DMS 273 (cell line): ENCODE measurements around the gene XRCC3.

ENCODE experiments used
- DNase-seq: peaks from one replicate; lab custom pipeline; 2025; ENCODE audit not compliant: unreplicated experiment; lab: John Stamatoyannopoulos, UW

Gene XRCC3

DNA sequence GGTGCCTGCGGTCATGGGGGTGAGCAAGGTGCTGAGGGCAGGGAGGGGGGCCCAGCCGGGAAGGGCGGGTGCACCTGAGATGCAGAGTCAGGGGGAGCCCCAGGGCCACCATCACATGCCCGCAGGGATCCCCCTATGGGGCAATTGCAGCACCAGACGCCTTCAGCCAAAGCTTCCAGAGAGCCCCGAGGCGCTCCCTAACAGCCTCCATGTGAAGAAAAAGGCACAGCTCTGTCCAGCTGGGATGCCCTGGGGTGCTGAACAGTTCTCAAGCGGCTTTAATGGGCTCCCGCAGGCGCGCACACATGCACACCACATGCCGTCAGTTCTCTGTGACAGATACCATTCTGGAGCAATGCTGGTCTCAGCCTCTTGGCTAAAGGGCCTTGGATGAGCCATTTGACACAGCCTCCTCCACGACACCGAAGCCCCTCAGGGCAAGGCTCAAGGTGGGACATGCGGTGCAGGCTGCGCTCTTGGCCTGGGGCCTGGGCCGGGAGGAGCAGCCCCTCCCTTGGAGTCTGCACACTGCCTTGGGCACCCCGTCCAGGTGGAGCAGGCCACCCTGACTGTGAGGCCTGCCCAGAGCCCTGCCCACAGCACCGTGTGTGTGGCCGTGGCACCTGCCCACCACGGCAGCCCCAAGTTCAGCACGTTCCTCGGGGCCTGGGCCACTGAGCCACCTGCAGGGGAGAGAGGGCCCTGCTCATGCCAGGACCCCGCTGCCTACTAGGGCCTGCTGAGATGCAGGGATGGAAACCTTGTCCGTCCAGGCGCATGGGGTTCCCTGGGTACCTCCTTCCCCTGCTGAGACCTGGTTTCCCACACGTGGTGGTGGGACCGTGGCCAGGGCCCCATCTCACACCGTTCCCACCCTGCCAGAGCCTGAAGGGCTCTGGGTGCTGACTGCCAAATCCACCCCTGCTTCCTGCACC, 7.7 kb downstream of the XRCC3 start:
- DNase-seq: no peak

DNA sequence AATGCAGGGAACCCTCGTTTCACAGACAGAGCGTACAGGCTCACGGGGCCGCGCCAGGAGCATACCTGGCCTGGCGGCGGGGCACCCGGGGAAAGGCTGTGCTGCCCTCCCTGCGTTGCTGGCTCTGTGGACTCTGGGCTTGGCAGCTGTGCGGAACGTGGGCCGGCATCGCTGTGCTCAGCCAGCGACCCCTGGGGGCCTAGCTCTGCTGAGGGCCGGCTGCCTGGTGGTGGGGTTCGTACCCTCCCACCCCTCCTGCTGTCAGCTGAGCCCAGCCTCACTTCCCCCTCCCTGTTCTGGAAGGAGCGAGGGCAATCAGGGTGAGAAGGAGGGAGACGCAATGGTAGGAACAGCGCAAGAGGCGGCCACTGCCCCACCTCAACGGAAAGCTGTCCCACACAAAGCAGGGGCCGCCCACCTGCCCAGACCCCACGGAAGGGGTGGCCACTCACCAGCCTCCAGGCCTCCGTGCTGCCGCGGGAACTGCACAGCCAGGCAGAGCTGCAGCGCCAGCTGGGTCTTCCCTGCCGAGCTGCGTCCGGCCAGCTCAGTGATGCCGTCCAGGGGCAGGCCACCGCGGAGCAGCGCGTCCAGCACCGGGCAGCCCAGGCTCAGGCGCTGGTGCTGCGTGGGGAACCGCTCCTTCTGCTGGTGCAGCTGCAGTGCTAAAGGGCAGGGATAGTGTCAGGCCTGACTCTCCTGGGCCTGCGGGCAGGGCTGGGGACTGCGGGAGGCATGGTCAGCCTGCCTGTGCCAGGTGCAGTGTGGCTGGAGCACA, 8.5 kb downstream of the XRCC3 start:
- no peak for DNase-seq

DNA sequence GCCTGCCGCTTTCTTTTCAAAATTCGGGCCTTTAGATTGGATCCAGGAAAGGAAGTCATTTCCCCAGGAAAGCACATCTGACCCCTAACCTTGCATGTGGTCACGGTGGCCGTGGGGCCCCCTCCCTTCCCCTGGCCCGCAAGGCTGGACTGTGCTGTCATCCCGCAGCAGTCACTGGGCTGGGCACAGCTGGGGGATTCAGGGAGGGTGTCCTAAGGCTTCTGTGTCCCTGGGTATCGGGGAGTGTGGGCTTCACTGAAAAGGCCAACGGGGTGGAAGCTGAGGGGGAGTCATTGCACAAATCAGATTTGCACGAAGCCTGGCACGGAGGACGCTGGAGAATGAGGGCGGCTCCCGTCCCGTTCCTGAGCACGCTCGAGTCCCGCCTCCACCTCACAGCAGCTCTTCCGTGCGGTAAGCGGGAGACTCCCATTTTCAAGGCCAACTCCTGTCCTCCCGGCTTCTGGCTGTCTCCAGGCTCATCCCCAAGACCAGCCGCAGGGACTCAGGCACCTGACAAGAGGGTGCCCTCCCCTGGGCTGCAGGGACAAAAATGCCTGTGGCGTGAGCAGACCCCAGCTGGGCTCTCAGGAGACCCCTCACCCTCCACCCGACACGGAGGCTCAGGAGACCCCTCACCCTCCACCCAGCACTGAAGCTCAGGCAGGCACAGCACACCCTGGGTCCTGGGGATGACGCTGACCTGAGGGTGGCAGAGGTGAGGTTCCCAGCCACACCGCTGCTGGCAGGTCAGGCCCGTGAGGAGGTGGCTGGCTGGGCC, 9.6 kb downstream of the XRCC3 start:
- DNase-seq: no peak

DNA sequence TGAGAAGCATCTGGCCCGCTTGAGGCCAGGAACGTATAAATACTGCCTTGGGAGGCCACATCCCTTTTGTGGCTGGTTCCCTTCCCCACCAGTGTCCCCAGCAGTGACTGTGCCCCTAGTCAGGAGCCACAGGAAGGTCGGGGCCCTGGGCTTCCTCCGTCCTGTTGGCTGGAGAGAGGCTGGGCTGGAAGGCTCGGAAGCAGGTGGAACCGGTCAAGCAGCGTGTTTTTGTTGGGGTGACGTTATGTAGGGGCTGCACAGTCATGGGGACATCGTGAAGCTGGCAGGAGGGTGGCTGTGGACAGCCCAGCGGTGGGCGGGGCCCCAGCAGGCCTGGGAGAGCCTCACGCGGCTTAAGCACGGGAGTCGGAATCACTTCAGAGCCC, 10.1 kb downstream of the XRCC3 start:
- DNase-seq: no peak

DNA sequence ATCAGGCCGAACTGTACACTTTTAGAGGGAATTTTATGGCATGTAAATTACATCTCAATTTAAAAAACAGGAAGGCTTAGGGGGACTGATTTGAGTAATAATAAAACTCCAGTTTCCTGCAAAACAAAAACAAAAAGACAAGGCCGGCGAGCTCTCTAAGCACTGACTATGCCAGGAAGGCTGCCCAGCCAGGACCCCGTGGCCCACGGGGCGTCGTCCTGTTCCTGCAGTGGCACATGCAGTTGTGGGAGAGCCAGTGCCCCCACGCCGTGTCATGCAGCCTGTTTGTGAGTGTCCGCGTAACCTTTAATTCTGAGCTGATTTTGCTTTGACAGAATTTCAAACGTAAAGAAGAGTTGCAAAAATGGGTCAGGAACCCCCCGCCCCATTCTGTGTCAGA, 10.5 kb downstream of the XRCC3 start:
- DNase-seq: no peak

DNA sequence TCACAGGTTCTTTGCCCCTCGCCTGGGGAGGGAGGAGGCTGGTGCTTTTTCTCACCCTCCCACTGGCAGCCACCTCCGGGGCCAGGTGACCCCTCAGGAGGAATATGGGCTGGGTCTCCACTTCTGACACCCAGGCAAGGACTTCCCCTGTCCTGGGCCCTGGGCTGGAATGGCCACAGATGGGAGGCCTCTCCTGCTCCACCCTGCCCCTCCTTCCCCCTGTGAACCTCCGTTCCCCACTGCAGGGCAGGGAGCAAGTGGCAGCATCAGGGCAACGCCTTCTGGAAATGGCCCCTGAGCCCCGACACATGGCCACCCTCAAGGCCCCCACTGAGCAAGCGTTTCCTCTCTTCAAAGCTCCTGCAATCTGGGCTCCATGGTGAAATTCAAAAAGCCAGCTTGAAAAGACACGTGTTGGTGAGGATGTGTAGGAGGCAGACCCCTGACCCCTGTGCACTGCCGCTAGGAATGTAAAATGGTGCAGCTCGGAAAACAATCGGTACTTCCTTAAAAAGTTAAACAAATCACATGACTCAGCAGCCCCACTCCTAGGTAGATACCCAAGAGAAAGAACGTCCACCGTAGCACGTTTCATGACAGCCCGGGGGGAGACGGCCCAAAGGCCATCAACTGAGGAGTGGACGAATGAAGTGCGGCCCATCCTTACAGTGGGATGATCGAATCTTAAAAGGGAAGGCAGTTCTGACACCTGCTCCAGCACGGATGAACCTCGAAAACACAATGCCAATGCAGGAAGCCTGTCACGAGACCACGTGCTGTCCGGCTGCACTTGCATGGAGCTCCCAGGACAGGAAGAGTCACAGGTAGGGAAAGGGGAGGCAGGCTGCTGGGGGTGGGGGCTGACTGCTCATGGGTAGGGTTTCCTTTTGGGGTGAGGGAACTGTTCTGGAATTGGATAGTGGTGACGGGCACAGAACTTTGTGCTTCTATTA, 11.5 kb downstream of the XRCC3 start:
- no peak for DNase-seq

DNA sequence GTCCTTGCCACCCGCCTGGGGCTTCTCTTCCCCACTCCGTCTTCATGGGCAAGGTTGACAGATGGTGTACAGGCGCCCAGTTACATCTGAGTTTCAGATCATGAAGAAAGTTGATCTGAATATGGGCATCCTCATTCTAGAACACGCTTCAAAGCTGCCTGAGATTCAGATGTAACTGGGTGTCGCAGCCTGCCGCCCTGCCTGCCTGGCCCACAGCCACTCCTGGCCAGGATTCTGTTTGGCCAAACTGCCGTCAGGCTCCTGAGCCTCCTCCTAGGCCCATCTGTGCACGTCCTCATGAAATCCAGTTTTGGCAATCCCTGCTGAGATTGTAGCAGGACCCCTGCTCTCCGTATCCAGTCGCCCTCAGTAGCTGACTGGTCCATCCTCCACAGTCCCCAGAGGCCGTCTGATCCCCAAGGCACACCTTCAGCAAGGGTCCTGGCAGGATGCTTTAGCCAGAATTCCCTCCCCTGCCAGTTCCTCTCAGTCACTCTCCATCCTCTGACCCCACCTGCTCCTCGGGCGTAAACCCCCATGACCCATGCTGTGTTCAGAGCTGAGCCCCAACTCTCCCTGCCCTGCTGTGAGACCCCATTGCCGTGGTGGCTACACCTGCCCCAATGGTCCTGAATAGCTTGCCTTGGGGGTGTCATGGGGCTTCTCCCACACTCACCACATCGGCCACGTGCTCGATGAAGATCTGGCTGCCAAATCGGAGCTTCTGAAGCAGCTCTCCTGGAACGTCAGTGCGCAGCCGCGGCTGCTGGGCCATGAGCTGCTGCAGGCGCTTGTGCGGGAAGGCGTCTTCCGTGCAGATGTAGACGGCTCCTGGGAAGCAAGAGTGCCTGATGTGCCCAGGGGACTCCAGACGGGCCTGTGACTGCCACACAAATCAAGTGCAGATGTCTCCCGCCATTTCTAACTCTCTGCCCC, 12.5 kb downstream of the XRCC3 start:
- DNase-seq: peak; percentile 83

DNA sequence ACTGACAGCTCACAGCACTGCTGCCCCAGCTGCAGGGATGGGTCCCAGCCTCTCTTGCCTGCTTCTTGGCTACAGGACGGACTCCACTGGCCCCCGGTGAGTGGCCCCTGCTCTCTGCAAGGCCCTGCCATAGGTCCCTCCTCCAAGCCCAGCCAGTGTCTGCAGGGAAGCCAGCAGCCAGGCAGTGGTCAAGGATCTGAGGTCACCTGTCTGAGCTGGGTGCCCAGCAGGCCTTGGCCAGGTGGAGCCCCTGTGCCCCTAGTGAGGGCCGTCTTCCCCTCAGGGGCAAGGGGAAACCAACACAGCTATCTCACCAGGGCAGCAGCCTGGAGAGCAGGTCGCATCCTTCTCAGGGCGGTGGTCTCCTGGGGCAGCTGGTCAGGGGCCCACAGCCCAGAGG, 13.2 kb downstream of the XRCC3 start:
- no peak for DNase-seq

DNA sequence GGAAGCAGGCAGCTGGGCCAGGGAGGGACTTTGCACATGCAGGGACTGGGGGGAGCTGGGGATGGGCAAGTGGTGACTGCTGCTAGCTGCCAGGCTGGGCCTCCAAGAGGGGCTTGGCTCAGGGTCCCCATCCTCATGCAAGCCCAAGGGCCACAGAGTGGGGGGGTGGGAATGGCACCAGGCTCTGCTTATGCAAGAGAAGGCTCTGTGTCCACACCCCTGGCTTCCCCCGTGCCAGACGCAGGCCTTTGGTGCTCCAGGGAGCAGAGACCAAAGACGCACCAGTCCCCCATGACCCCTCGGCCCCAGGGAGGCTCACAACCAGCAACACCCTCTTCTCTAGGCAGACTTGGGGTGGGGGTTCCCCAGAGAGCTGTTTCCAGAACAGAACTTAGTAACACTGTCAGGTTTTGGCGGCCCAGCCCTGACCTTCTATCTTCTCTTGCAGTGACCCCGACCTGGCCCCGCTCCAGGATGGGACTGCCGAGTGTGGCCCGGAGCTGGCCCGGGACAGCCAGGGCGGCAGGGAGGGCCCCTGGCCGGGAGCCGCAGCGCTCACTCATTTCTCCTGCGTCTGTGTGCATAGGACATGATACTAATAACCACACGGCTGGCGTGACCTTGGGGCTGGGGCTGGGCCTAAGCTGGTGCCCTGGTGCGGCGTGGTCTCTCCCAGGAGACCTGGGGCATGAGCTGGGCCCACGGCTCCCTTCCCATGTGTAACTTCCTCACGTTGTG, 14.3 kb downstream of the XRCC3 start:
- no peak for DNase-seq

DNA sequence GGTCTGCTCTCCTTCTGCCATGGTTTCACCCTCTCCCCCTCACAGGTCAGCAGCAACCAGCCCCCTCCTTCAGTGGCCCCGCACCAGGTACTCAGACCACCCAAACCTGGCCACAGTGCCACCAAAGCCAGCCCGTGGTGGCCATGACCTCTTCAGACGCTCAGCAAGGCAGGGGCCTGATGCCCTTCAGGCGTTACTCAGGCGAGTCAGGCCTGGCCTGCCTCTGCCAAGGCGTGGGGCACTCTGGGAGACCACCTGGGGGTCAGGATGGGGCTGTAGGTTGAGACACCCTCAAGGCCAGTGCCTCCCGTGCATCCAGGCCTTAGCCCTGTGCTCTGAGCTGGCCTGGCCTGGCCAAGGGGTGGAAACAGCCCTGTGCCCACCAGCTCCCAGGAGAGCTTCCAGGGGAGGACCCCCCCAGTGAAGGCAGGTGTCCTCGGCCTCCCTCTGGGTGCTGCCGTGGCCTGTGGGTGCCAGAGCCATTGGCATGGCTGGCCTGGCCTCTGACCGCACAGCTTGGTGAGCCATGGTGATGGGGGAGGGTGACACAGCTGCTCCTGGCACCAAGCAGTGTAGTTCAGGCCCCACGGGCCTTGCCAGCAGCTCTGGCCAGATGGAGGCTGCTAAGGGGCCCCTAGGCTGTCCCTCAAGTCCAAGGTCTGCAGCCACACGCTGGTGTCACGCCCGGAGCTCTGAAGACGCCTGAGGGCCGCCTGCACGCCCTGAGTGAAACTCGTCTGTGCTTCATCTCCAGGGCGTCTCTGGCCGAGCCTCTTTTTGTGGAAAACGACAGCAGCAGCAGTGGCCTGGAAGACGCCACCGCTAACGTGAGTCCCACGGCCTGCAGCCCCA, 15.1 kb downstream of the XRCC3 start:
- DNase-seq: peak; percentile 74

DNA sequence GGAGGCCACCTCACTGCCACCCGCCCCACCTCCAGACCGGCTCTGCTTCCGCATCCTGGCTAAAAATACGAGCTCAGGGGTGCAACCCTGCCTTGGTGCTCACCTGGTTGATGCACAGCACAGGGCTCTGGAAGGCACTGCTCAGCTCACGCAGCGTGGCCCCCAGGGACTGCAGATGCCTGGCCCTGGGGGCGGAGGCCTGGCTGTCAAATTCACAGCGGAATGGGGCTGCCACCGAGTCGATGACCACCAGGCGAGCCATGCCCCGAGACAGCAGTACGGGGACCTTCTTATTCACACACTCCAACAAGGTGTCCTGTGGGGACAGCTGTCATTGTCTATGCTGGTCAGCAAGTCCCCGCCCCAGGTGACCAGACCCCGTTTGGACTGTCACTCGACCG, 16.0 kb downstream of the XRCC3 start:
- DNase-seq: no peak

DNA sequence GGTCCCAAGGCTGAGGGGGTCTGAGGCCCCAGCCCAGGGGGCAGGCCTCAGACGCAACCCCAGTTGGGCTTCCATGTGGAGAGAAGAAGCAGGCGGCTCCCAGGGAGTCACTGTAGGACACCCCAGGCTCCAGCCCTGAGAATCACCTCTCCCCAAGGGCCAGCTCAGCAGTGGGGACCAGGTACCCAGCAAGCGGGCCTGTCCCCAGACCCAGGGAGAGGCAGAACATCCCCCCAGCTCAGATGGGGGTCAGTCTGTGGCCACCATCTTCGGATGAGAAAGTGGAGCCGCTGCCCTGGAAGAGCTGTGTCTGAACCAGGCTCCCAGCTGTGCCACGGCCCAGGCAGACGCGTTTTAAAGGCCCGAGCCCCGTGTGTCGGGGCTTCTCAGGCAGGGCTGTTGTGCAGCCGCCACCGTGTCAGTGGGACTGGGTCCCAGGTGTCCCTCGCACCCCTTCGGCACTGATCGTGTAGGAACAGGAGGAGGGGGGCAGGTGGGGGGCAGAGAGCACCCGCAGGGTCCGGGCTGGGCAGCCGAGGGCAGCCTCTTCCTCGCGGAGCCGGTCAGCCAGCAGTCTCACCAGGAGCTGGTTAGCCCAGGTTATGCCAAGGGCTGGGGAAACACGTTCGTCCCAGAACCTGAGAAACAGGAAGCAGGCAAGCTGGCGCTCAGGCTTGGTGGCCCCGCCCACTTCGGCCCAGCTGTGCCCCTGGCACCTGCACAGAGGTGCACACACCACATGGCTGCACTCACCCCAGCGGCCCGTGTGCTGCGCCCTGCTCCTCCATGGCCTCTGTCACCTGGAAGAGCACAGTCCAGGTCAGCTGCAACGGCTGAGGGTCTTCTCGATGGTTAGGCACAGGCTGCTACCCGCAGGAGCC, 16.6 kb downstream of the XRCC3 start:
- DNase-seq: peak; percentile 73

DNA sequence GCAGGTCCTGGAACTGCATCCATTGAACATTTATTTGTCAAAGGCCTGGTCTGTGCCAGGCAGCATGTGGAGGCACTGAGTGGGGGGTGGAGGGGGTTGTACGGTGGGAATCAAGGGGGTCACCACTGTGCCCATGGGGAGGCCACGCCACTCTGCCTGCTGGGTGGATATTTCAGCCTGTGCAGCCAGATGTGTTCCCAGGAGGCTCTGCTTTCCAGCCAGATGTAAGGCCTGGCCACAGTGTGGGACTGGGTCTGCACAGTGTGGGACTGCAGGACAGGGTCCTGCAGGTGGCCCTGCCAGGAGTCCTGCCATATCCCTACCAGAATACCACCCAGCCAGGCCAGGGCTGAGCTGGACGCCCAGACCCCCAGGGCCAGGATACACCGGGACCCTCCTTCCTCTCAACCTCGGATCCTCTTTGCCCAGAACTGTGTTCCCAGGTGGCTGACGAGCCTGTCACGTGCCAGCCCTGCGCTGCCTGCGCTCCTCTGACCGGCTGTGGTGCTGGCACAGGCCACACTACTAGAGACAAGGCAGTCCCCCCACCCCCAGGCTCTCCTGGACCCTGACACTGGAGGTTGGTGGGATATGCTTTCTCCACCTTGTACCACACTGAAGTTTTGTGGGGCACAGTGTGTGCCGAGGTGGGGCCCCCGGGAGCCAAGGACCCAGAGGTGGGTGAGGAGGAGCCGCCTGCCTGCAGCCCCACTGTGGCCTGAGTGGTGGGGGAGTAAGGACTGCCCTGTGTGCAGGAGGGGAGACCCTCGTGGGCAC, 17.5 kb downstream of the XRCC3 start:
- no peak for DNase-seq

DNA sequence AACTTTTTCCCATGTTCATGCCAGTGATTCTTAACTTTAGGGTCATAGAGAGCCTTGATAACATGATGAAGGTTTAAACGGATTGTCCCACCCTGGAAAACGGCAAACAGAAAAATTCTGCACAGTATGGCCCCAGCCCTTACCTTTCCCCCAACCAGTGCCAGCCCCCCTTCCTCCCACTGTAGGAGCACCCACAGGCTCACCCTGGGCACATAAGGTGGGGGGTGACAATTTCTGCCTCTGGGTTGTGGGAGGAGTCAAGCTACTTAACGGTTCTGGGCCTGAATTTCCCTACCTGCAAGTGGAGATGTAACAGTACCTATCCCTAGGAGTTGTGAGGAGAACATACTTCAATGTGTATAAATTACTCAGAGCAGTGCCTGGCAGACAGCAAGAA, 18.0 kb downstream of the XRCC3 start:
- no peak for DNase-seq

DNA sequence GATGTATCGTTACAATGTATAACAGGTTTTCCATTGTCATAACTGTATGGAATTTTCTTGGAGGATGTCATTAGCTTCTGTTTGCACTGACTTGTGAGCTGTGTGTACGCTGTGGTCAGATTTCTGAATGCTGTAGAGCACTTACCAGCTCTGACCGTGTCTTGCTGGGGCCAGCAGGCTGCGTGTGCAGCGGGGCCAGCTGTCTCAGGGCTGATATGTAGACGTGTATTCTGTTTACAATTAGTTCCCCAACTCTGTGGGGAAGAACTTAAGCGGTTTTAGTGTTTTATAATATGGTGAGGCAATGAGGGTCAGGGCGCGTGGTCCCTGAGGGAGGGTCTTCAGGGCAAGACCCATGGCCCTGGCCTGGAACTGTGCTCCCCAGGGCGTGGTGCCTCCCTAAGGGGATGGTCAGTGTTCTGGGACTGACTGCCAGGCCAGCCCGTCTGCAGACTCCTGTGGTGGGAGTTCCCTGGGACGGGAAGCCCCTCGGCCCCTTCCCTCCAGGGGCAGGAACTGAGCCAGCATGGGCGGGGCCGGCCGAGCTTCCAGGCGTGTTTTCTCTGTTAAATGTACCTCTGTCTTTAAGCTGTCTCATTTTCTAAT, 18.7 kb downstream of the XRCC3 start:
- DNase-seq: peak; percentile 72

DNA sequence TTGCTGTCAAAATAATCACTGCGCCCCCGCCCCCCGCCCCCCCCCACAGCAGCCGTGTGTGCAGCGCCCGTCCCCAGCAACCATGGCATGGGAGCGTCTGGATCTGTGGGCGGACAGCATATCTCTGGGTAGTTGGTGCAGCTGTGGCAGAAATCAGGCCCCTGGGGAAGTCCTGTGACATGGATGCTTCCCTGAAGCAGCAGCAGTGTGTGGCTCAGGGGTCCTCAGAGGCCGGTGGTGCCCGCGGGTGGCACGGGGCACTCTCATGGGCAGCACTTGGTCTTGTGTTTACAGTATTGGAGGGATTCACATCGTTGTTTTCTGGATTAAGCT, 19.2 kb downstream of the XRCC3 start:
- DNase-seq: peak; percentile 81
